Mesendoderm (in vitro differentiated cells): ENCODE results near the gene MKRN1.
"Not testable (repeated sequence)": the region's sequence is repeated elsewhere in the genome, so short reads cannot be mapped to it uniquely, and the experiment has no call there.

Experiments
- DNase-seq: peaks from one replicate; pipeline ENCODE4 v3.0.0; 2013
- H2AK5ac ChIP-seq: 2 replicates; pipeline ENCODE4 v1.6.1; 2013; ENCODE audit warnings: low read length, inconsistent platforms
- H2BK120ac ChIP-seq: 2 replicates; pipeline ENCODE4 v1.6.1; 2013; ENCODE audit warnings: low read depth, mild to moderate bottlenecking, low read length, moderate library complexity, mixed read lengths
- H2BK15ac ChIP-seq: replicated peaks from 2 replicates; pipeline ENCODE4 v1.6.1; 2013; ENCODE audit warnings: low read depth, mild to moderate bottlenecking, moderate library complexity
- H2BK5ac ChIP-seq: 2 replicates; pipeline ENCODE4 v1.6.1; 2013; ENCODE audit warnings: low read length, inconsistent platforms
- H3K18ac ChIP-seq: 2 replicates; pipeline ENCODE4 v1.6.1; 2013; ENCODE audit warnings: mild to moderate bottlenecking, low read length, mixed read lengths
- H3K23ac ChIP-seq: one replicate; pipeline ENCODE4 v1.6.1; 2013; ENCODE audit warnings: low read length
- H3K27ac ChIP-seq: 2 replicates; pipeline ENCODE4 v1.5.1; 2013; ENCODE audit warnings: low read depth, mild to moderate bottlenecking, inconsistent platforms, low read length, moderate library complexity
- H3K27me3 ChIP-seq: 2 replicates; pipeline ENCODE4 v1.6.1; 2013; ENCODE audit warnings: low read length, control low read depth, mild to moderate bottlenecking, inconsistent platforms; ENCODE audit not compliant: insufficient read depth, poor library complexity
- H3K36me3 ChIP-seq: 2 replicates; pipeline ENCODE4 v1.6.1; 2013; ENCODE audit warnings: low read length, inconsistent platforms; ENCODE audit not compliant: control insufficient read depth, insufficient read depth
- H3K4ac ChIP-seq: one replicate; pipeline ENCODE4 v1.6.1; 2013; ENCODE audit warnings: low read depth, mild to moderate bottlenecking, low read length, moderate library complexity
- H3K4me1 ChIP-seq: 2 replicates; pipeline ENCODE4 v1.6.1; 2013; ENCODE audit warnings: low read depth, low read length, inconsistent platforms; ENCODE audit not compliant: control insufficient read depth
- H3K4me2 ChIP-seq: 2 replicates; pipeline ENCODE4 v1.6.1; 2013; ENCODE audit warnings: low read length
- H3K4me3 ChIP-seq: 2 replicates; pipeline ENCODE4 v1.5.1; 2013; ENCODE audit warnings: mild to moderate bottlenecking, low read length
- H3K56ac ChIP-seq: one replicate; pipeline ENCODE4 v1.6.1; 2013; ENCODE audit warnings: low read length
- H3K79me1 ChIP-seq: 2 replicates; pipeline ENCODE4 v1.6.1; 2013; ENCODE audit warnings: low read length, inconsistent platforms
- H3K79me2 ChIP-seq: 2 replicates; pipeline ENCODE4 v1.6.1; 2013; ENCODE audit warnings: mild to moderate bottlenecking, low read length; ENCODE audit not compliant: control insufficient read depth, insufficient read depth
- H3K9ac ChIP-seq: 2 replicates; pipeline ENCODE4 v1.6.1; 2013; ENCODE audit warnings: low read length, inconsistent platforms
- H4K5ac ChIP-seq: one replicate; pipeline ENCODE4 v1.6.1; 2013; ENCODE audit warnings: low read length
- H4K8ac ChIP-seq: one replicate; pipeline ENCODE4 v1.6.1; 2013; ENCODE audit warnings: low read depth, mild to moderate bottlenecking, control low read depth, low read length, moderate library complexity
- WGBS: extraction: QIAGEN DNeasy Blood & Tissue Kit; methylation state at CpG from one replicate; pipeline ENCODE4 v1.1.7; 2013; ENCODE audit warnings: low lambda C conversion rate, missing lambda C conversion rate; ENCODE audit not compliant: insufficient coverage; ENCODE audit errors: extremely low coverage; 5-methylcytosine and 5-hydroxymethylcytosine counted together

Gene MKRN1

GRCh38 chr7:140426130-140426529 lies 53.2 kb downstream of the MKRN1 start:
- H3K4me3 ChIP-seq, result no peak overlapping the region
- H3K27ac ChIP-seq, result no peak overlapping the region
- H3K79me2 ChIP-seq, result no peaks in the 10 kb centered on the region
- H3K23ac ChIP-seq, result no peak overlapping the region
- no peaks in the 10 kb centered on the region for H3K4me1 ChIP-seq
- H2BK120ac ChIP-seq, result no peak overlapping the region
- no peak overlapping the region for H3K4ac ChIP-seq
- H3K56ac ChIP-seq, result no peak overlapping the region
- H2AK5ac ChIP-seq, result no peak overlapping the region
- H3K18ac ChIP-seq, result no peak overlapping the region
- H3K9ac ChIP-seq, result no peak overlapping the region
- no peaks in the 10 kb centered on the region for H3K36me3 ChIP-seq
- H4K8ac ChIP-seq, result no peak overlapping the region
- no peak for DNase-seq
- H2BK15ac ChIP-seq, result no peak overlapping the region
- no peak overlapping the region for H2BK5ac ChIP-seq
- H4K5ac ChIP-seq, result no peak overlapping the region
- H3K27me3 ChIP-seq, result no peaks in the 10 kb centered on the region
- no peak overlapping the region for H3K4me2 ChIP-seq
- no CpG with 5 or more reads among the region's 6 CpGs for WGBS
- no peaks in the 10 kb centered on the region for H3K79me1 ChIP-seq

- H2BK15ac ChIP-seq, result no peak overlapping the region
- H4K8ac ChIP-seq, result no peak overlapping the region
- no peaks in the 10 kb centered on the region for H3K79me2 ChIP-seq
- H4K5ac ChIP-seq, result no peak overlapping the region
- DNase-seq, result no peak
- H3K27me3 ChIP-seq, result no peaks in the 10 kb centered on the region
- no peaks in the 10 kb centered on the region for H3K79me1 ChIP-seq
- no peak overlapping the region for H2BK5ac ChIP-seq
- no peak overlapping the region for H3K4me3 ChIP-seq
- H3K27ac ChIP-seq, result no peak overlapping the region
- H2BK120ac ChIP-seq, result no peak overlapping the region
- no CpG with 5 or more reads among the region's 12 CpGs for WGBS
- H3K18ac ChIP-seq, result no peak overlapping the region
- H3K56ac ChIP-seq, result no peak overlapping the region
- H3K23ac ChIP-seq, result no peak overlapping the region
- no peak overlapping the region for H3K9ac ChIP-seq
- no peak overlapping the region for H3K4me2 ChIP-seq
- H3K4me1 ChIP-seq, result no peaks in the 10 kb centered on the region
- H2AK5ac ChIP-seq, result no peak overlapping the region
- H3K4ac ChIP-seq, result no peak overlapping the region
- H3K36me3 ChIP-seq, result no peaks in the 10 kb centered on the region
These were observed 53.6 kb downstream of the MKRN1 start for GRCh38 chr7:140425718-140426117.

DNA sequence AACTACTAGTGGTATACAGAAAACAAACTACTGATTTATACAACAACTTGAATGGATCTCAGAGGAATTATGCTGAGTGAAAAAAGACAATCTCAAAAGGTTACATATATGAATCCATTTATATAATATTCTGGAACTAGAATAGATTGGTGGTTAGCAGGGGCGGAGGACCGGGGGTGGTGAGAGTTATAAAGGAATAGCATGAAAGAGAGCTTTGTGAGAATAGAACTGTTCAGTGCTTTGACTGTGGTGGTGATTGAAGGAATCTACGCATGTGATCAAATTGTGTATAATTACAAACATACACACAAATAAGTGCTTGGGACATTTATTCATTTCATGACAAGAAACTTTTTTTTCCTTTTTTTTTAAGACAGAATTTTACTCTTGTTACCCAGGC lies 55.8 kb downstream of the MKRN1 start:
- no peaks in the 10 kb centered on the region for H3K36me3 ChIP-seq
- H4K5ac ChIP-seq, result no peak overlapping the region
- H2AK5ac ChIP-seq, result no peak overlapping the region
- no peak overlapping the region for H3K23ac ChIP-seq
- H3K27me3 ChIP-seq, result no peaks in the 10 kb centered on the region
- no peak overlapping the region for H3K4me3 ChIP-seq
- DNase-seq, result no peak
- H3K18ac ChIP-seq, result no peak overlapping the region
- no CpG with 5 or more reads among the region's 3 CpGs for WGBS
- H3K4ac ChIP-seq, result no peak overlapping the region
- no peak overlapping the region for H3K56ac ChIP-seq
- no peaks in the 10 kb centered on the region for H3K79me1 ChIP-seq
- H3K79me2 ChIP-seq, result no peaks in the 10 kb centered on the region
- no peak overlapping the region for H2BK5ac ChIP-seq
- H2BK15ac ChIP-seq, result no peak overlapping the region
- no peak overlapping the region for H3K27ac ChIP-seq
- no peak overlapping the region for H3K9ac ChIP-seq
- no peak overlapping the region for H2BK120ac ChIP-seq
- no peaks in the 10 kb centered on the region for H3K4me1 ChIP-seq
- H4K8ac ChIP-seq, result no peak overlapping the region
- H3K4me2 ChIP-seq, result no peak overlapping the region

DNA sequence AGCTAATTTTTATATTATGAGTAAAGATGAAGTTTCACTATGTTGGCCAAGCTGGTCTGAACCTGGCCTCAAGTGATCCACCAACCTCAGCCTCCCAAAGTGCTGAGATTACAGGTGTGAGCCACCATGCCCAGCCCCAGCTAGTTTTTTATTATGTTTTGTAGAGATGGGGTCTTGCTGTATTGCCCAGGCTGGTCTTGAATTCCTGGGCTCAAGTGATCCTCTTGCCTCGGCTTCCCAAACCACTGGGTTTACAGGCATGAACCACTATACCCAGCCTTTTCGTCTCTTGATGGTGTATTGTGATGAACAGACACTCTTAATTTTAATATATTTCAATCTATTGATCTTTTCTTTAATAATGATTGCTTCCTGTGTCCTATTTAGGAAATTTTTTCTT lies 57.8 kb downstream of the MKRN1 start:
- Histone ChIP-seq H3K56ac (no peak overlapping the region), H2AK5ac (no peak overlapping the region), H3K36me3 (no peaks in the 10 kb centered on the region), H2BK120ac (no peak overlapping the region), H3K4ac (no peak overlapping the region), H2BK5ac (no peak overlapping the region), H3K27ac (no peak overlapping the region), H3K4me2 (no peak overlapping the region), H4K5ac (no peak overlapping the region), H3K18ac (no peak overlapping the region), H3K4me1 (no peaks in the 10 kb centered on the region), H3K79me2 (no peaks in the 10 kb centered on the region), H3K23ac (no peak overlapping the region), H3K9ac (no peak overlapping the region), H3K79me1 (no peaks in the 10 kb centered on the region), H4K8ac (no peak overlapping the region), H2BK15ac (no peak overlapping the region), H3K27me3 (no peaks in the 10 kb centered on the region), H3K4me3 (no peak overlapping the region)
- no peak for DNase-seq
- WGBS, result no CpG with 5 or more reads among the region's 2 CpGs

- DNase-seq, result no peak
- Histone ChIP-seq H2AK5ac (no peak overlapping the region), H3K9ac (no peak overlapping the region), H3K79me2 (no peaks in the 10 kb centered on the region), H3K4me1 (no peaks in the 10 kb centered on the region), H3K56ac (no peak overlapping the region), H3K27ac (no peak overlapping the region), H2BK15ac (no peak overlapping the region), H4K5ac (no peak overlapping the region), H2BK120ac (no peak overlapping the region), H3K79me1 (no peaks in the 10 kb centered on the region), H3K27me3 (no peaks in the 10 kb centered on the region), H3K18ac (no peak overlapping the region), H3K4ac (no peak overlapping the region), H3K36me3 (no peaks in the 10 kb centered on the region), H3K4me2 (no peak overlapping the region), H2BK5ac (no peak overlapping the region), H3K23ac (no peak overlapping the region), H3K4me3 (no peak overlapping the region), H4K8ac (no peak overlapping the region)
- WGBS, result no CpG with 5 or more reads among the region's 4 CpGs
These were observed 60.7 kb downstream of the MKRN1 start for GRCh38 chr7:140418653-140419052.

- not testable (repeated sequence) for H2BK120ac ChIP-seq, H2BK15ac ChIP-seq, H3K79me2 ChIP-seq, DNase-seq, H3K4me1 ChIP-seq, H2BK5ac ChIP-seq, H2AK5ac ChIP-seq, H3K23ac ChIP-seq, H3K79me1 ChIP-seq, H3K27me3 ChIP-seq, H3K56ac ChIP-seq, H4K8ac ChIP-seq, H3K4me2 ChIP-seq, H3K9ac ChIP-seq, H3K27ac ChIP-seq, H3K36me3 ChIP-seq, H3K4ac ChIP-seq, H3K18ac ChIP-seq, H3K4me3 ChIP-seq, H4K5ac ChIP-seq
- no CpG with 5 or more reads among the region's 5 CpGs for WGBS
These were observed 61.2 kb downstream of the MKRN1 start for GRCh38 chr7:140418156-140418472.
